Measurements from ENCODE around the gene NDUFS7.

GRCh38 chr19:1401889-1402217 is 18.1 kb downstream of the NDUFS7 start:
- no peak for TF ChIP-seq CTCF (IDR thresholded peaks at IDR 0.05)
- TF ChIP-seq ZFX (IDR thresholded peaks at IDR 0.05; ENCODE audit: borderline replicate concordance): no peak

Measured in 22Rv1 (cell line).